Ramos (cell line): ENCODE results near the gene NRP2.

ENCODE experiments used
- in situ Hi-C: fragments of 300-500 bp; cut with MboI; formaldehyde crosslinking; loops from one replicate; pipeline ENCODE4 v1.14.3; 2022; ENCODE audit warnings: low sequenced_read_pairs; ENCODE audit not compliant: unreplicated experiment

NRP2 gene

DNA sequence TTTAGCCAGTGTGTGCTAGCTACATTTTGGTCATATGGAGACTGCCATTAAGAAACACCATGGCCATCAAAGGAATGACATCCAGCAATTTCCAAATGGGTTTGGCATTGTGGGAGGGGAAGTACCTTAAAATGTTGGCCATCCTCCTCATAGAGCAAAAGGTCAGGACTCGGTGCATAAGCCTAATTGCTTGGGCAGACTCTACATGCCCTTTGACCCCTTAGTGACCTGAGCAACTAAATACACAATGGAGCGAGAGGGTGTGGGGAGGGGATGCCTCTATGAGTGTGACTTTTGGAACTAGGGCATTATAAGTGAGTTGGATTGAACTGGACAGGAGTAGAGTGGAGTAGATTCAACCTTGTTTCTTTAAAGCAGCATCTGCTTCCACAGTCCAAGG is 44.9 kb downstream of the NRP2 start:
- in situ Hi-C loops, result no loop called here

DNA sequence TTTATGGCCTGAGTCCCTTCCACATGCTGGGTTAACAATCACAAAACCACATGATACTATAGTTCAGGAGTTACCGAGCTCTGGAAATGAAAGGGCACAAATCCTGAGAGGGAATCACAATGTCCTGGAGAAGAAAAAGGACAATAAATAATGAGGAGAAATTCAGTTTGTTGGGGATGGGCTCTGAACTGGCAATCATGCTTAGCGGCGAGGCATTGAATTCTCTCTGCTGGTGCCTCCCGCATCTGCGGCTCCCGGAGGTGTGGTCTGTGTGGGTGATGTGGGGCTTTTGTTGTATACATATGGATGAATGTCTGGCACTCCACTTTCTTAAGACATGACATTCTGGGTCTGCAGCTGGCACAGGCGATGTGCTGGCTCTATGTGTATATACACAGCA is 46.1 kb downstream of the NRP2 start:
- in situ Hi-C loops, result no loop called here

DNA sequence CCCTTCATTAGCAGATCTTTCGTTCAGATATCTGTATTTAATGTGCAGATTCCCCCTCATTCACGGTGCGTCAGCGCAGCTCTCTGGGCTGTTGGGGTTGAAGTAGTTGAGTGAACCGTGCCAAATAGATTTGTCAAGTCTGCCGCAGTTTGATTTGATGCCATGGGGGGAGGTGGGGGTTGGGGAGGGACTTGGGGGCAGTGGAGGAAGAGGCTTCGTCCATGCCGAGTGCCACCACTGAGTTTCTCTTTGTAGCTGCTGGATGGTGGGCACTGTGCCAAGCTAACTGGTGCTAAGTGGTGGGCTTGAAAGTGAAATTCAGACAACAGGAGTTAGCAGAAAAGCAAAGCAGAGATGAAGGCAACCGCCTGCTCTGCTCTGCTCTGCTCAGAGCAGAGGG is 47.9 kb downstream of the NRP2 start:
- in situ Hi-C loops, result no loop called here

DNA sequence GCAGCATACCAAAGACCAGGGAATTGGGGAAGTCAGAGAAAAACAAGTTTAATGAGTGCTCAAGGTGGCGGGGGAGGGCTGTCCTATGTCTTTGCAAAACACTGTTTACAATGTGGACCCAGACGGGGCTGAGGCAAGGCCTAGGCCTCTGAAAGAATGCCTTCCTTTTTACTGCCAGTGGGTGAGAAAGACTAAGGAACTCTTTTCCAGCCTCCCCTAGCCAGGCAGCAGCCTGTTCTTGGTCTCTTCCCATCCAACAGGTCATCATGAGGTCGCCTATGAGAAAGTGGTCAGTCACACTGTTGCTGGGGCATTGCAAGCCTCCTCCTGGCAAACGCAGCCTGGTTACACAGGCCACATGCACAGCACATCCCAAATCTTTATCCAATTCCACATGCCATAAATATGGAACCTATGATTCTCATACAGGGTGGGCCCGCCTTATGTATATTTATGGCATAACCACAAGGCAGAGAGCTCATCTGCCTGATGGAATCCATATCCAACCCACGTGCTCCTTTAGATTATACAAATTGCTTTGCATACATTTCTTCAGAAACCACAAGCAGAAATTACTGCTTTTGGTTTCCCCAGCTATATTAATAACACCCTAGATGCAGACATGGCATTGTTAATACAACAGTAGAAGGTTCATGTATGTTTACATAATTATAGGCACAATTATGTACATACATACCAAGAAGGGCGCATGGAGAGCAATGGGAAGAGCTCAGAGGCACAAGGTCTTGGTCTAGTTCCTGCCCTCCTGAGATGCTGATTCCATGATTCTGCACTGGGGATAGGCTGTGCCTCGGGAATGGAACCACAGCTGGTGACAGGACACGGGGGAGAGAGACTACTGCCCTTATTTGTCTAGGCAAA is 48.6 kb downstream of the NRP2 start:
- in situ Hi-C loops, result no loop called here

GRCh38 chr2:205731583-205731981 is 49.3 kb downstream of the NRP2 start:
- in situ Hi-C loops, result no loop called here

GRCh38 chr2:205732314-205732713 is 50.0 kb downstream of the NRP2 start:
- in situ Hi-C loops, result no loop called here

GRCh38 chr2:205733082-205733481 is 50.8 kb downstream of the NRP2 start:
- in situ Hi-C loops, result no loop called here

DNA sequence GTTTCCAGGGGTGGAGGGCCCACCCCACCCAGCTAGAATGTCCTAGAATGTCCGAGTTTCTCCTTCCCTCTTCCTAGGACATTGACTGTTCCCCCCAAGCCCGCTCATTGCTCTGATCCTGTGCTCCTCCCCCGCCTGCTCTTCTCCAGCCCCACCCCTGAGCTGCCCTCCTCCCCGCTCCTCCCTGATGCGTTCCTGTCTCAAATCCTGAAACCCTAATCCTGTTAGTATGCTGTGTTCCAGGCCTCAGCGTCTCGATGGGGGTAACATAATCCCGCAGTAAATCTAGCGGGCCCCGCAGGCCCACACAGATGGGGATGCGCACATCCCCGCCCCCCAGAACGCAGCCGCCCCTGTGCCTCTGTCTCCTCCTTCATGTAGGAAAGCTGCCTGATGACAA is 51.3 kb downstream of the NRP2 start:
- in situ Hi-C loops, result no loop called here

DNA sequence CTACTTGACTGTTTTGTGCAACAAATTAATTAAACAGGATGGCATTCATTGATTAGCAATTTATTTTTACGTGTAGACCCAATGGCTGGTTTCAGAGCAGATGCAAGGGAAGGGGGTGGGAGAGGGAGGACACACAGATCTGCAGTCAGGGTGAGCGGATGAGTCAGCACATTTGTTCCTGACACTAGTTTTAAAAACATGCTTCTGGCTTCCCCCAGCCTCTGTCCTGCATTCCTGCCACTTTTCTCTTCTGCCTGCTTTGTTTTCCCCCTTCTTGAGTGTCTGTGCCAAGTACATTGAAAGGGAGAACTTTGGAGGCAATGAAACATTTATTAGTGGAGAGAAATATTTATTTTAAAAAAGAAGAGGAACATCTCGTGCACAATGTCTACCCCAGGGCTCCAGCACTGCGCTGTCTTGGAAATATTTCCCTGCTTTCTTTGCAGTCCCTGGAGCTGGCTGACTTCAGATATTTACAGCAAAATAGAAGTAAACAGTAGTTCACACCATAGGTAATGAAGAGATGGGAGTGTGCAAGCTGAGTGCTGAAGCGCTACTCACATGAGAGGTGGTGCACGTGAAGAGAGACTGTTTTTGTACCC is 52.2 kb downstream of the NRP2 start:
- in situ Hi-C loops, result no loop called here

DNA sequence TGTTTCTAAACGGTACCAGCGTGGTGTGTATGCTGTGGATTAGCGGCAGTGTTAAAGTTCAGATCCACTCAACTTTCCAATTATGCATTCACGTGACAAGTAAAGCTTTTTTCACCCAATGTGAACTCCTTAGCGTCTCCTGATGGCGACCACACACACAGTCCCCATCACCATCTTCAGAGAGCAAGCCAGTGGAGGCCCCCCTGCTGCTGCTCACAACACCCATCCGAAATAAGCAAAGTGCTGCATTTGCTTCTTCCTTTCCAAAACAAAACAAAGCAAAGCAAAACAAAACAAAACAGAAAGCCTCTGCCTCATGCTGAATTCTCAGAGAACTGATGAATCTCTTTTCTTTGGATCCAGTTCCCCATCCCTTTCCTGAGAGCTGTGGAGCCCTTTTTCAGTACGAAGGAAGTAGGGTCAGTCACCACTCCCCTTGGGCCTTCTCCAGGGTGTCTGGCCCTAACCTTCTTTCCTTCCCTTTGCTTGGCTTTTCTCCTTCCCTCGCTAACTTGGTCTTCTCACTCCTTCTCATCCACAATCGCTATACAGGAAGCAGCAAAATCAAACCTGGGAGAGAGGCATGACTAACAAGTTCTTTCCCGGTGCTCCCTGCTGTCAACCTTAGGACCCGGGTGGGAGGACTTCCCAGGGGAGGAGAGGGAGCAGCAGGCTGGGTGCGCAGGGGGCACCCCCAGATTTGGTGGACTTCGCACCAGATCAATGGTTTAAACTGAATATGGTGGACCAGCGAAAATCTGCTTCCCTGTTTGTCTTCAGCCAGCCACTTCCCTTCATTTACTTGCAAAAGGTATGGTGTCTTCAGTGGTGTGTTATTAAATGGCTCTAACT is 56.0 kb downstream of the NRP2 start:
- in situ Hi-C loops, result no loop called here

- in situ Hi-C loops, result no loop called here
Observed at GRCh38 chr2:205739620-205740019, 57.3 kb downstream of the NRP2 start.

GRCh38 chr2:205740381-205740780 is 58.1 kb downstream of the NRP2 start:
- in situ Hi-C loops, result no loop called here

GRCh38 chr2:205741256-205741978 is 59.1 kb downstream of the NRP2 start:
- in situ Hi-C loops, result no loop called here

- in situ Hi-C loops, result no loop called here
Observed at GRCh38 chr2:205743137-205743536, 60.8 kb downstream of the NRP2 start.

DNA sequence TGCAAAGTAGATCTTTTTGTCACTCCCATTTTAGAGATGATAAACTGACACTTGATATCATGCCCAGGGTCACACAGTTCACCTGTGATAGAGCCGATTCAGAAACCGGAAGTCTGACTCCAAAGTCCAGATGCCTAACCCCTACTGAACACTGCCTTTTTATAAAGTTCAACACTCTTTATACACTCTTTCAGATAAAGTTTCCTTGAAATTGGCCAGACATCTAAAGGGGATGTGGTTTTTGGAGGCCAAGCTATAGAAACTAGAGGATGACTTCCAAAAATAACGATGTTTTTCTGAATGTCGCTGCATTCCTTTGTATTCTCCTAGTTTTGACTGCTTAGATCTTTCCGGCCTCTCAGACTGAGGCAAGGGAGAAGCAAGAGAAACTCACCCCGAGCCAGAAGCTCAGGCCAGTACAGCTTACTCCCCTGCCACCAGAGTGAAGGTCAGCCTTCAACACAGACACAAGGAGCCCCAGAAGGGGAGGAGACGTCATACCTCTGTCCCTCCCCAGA is 61.8 kb downstream of the NRP2 start:
- in situ Hi-C loops, result no loop called here

DNA sequence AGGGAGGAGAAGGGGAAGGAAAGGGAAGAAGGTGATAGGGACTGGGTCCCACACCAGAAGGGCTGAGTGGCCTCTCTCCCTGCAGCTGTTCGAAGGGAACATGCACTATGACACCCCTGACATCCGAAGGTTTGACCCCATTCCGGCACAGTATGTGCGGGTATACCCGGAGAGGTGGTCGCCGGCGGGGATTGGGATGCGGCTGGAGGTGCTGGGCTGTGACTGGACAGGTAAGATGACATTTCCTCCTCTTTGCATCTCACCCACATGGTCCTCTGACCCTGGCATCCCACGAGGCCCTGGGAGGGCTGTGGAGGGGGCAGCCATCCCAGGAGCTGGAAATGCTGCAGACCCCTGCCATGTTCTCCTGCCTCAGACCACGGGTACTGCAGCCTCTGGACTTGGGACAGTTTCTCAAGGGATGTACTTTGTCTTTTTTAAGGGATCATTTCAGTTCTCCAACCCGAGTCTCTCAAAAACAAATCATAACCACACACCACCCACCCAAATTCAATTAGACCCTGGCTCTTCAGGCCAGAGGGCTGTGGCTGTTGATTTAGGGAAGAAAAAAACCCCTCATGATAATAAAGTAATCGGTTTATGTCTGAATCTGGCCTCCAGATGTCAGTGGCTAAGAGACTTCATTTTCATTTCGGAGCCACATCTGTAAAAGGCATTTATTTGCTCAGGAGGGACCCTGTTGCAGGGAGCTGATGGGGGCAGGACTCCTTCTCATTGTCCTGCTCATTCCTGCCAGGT is 63.5 kb downstream of the NRP2 start:
- in situ Hi-C loops, result no loop called here

GRCh38 chr2:205746420-205746785 is 64.1 kb downstream of the NRP2 start:
- in situ Hi-C loops, result no loop called here

DNA sequence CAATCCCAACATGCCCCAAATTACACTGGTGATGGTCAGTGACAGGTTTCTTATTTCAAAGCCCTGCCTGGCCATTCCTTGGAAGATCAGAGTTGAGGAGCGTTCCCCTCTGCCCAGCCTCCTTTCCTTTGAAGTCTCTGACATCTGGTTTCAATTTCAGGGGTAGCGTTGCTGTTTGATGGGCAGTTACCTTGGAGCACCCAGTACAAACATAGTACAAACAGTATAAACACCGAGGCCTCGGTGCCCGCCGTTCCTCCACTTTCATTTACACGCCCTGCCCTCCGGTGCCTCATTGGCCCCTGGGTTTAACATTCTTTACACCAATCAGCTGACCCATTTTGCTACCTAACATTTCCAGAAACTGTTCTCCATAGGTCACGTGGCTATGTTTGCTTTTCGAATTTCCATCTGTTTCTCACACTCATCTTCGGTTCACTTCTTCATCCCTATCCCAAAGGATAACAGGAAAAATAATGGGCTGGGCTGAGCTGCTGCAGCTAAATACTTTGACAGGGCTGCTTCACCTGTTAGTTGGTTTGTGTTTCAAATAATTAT is 65.6 kb downstream of the NRP2 start:
- in situ Hi-C loops, result no loop called here

GRCh38 chr2:205748639-205749038 is 66.3 kb downstream of the NRP2 start:
- in situ Hi-C loops, result no loop called here
